Fibroblast of lung (primary cell): ENCODE measurements around the gene CALCR.

Experiments used
- EZH2 ChIP-seq: IDR thresholded peaks from 2 replicates; pipeline ENCODE4 v1.5.1; 2012; ENCODE audit warnings: low read length, control low read depth, mild to moderate bottlenecking; ENCODE audit errors: missing control alignments
- TF ChIP-seq, protein P1 (sequence below), 2 donors: IDR thresholded peaks in 1 of 2; conservative IDR thresholded peaks in 1 of 2; 1 replicate in 1 of 2; 2 replicates in 1 of 2; pipeline ENCODE4 v1.5.1; 2011 to 2012; ENCODE audit warnings: low read length in 2 of 2, control low read depth in 1 of 2, inconsistent platforms in 1 of 2, low read depth in 1 of 2, mild to moderate bottlenecking in 1 of 2

DNA sequence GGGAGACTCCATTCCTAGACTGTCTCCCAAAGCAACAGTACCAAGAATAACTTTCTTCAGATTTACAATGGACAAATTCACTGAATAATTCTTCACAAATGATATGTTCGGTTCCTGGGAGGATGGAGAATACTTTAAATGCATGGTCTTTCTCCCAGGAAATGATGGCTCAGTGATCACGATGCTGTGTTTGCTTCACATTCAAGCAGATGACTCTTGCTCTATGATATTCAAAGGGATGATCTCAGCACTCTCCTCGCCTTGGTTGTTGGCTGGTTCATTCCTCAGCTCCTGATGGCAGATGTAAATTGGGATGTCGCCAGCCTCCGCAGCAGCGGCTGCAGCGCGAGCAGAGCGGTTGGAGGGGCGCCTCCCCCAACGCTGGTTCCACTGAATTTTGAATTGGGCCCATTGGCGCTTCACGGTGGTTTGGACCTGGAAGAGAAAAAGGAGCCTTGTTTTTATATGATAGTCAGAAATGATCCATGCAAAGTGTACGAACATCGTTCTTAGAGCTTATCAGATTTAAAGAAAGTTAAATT lies 148.3 kb downstream of the CALCR start:
- no peak for TF ChIP-seq EZH2
- TF ChIP-seq, protein P1, sequence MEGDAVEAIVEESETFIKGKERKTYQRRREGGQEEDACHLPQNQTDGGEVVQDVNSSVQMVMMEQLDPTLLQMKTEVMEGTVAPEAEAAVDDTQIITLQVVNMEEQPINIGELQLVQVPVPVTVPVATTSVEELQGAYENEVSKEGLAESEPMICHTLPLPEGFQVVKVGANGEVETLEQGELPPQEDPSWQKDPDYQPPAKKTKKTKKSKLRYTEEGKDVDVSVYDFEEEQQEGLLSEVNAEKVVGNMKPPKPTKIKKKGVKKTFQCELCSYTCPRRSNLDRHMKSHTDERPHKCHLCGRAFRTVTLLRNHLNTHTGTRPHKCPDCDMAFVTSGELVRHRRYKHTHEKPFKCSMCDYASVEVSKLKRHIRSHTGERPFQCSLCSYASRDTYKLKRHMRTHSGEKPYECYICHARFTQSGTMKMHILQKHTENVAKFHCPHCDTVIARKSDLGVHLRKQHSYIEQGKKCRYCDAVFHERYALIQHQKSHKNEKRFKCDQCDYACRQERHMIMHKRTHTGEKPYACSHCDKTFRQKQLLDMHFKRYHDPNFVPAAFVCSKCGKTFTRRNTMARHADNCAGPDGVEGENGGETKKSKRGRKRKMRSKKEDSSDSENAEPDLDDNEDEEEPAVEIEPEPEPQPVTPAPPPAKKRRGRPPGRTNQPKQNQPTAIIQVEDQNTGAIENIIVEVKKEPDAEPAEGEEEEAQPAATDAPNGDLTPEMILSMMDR (conservative IDR thresholded peaks at IDR 0.05 in 1 of 2, IDR thresholded peaks at IDR 0.05 in 1 of 2; ENCODE audit: low read depth in 1 of 2, low read length in 2 of 2) = no peak
